VCaP (cell line): Measurements from ENCODE around the gene RBM47.
A peak's percentile ranks its signal among the peaks of the same experiment; 100 is the strongest.
"Not testable (repeated sequence)": the region's sequence is repeated elsewhere in the genome, so short reads cannot be mapped to it uniquely, and the experiment has no call there.

Experiments
- H3K27ac ChIP-seq: fragments of 450-650 bp; 2 replicates; pipeline ENCODE4 v1.5.1; 2017
- TF ChIP-seq, protein P1 (sequence below): fragments of 450-650 bp; conservative IDR thresholded peaks from 2 replicates; pipeline ENCODE4 v1.5.1; 2017; ENCODE audit warnings: mild to moderate bottlenecking, moderate library complexity

Gene RBM47

DNA sequence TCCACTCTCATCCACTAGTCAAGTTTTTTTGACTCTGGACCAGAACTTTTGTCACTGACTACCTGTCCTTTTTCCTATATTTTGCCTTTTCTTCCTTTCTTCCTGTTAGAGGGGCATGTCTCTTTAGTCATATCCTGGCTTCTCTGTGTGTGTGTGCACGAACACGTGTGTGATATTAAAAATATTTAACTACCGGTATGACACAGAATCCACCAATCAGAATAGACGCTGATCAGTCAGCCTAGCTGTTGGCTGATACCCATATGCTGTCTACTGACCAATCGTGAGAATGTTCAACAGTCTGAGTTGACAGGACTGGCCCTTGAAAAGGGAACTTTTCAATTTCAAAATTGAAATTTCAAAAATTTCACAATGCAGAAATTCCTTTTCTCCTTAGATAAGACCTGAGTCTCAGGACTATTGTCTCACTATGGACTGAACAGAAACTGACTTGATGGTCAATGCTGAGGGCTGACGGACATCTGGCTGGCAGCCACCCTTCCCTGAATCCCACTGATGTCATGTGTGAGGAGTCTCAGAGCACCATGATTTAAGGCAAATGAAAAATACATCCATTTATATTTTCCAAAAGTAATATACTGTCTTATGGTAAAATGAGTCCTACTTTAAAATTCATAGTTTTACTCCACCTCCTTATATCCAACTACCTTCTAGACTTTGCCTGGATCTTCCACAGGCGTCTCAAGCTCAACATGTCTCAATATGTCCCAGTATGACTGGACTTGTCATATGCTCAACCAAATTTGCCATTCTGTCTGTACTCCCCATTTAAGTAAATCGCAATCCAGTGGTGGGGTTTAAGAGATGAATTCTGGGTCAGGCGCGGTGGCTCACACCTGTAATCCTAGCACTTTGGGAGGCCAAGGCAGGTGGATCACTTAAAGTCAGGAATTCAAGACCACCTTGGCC, 216.5 kb downstream of the RBM47 start:
- no peak overlapping the region for H3K27ac ChIP-seq
- TF ChIP-seq, protein P1, sequence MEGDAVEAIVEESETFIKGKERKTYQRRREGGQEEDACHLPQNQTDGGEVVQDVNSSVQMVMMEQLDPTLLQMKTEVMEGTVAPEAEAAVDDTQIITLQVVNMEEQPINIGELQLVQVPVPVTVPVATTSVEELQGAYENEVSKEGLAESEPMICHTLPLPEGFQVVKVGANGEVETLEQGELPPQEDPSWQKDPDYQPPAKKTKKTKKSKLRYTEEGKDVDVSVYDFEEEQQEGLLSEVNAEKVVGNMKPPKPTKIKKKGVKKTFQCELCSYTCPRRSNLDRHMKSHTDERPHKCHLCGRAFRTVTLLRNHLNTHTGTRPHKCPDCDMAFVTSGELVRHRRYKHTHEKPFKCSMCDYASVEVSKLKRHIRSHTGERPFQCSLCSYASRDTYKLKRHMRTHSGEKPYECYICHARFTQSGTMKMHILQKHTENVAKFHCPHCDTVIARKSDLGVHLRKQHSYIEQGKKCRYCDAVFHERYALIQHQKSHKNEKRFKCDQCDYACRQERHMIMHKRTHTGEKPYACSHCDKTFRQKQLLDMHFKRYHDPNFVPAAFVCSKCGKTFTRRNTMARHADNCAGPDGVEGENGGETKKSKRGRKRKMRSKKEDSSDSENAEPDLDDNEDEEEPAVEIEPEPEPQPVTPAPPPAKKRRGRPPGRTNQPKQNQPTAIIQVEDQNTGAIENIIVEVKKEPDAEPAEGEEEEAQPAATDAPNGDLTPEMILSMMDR: no peak

DNA sequence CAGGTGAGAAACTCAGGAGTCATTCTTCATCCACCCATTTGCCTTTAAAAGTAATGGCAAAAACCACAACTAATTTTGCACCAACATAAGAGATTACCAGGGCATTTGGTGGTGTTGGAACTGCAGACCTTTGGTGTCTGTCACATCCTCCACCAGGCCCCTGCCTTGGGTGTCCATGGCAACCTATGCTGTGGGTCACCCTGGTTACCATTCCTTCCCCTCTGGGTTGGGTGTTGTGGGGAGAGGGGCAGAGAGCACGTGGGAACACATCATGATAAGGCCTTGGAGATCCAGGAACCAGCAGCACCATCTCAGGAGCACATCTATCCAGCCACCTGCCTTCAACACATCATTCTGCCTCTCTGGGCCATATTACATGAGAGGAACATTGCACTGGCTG, 217.3 kb downstream of the RBM47 start:
- H3K27ac ChIP-seq: no peak overlapping the region
- TF ChIP-seq, protein P1: no peak

DNA sequence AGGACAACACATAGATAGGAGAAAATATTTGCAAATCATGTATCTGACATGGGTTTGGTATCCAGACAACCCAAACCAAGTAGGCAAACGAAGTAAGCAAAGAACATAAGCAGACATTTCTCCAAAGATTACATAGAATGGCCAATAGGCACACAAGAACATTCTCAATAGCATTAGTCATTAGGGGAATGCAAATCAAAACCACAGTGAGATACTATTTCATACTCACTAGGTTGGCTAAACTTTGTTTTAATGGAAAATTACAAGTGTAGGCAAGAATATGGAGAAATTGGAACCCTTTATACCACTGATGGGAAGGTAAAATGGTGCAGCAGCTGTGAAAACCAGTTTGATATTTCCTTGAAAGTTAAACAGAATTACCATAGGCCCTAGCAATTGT, 219.8 kb downstream of the RBM47 start:
- H3K27ac ChIP-seq: no peak overlapping the region
- TF ChIP-seq, protein P1: no peak

DNA sequence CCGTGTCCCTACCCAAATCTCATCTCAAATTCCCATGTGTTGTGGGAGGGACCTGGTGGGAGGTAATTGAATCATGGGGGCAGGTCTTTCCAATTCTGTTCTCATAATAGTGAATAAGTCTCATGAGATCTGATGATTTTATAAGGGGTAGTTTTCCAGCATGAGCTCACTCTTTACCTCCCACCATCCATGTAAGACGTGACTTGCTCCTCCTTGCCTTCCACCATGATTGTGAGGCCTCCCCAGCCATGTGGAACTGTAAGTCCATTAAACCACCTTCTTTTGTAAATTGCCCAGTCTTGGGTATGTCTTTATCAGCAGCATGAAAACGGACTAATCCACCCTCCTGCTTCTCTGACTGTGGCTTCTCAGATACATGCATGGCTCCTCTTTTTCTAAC, 222.2 kb downstream of the RBM47 start:
- H3K27ac ChIP-seq: not testable (repeated sequence)

DNA sequence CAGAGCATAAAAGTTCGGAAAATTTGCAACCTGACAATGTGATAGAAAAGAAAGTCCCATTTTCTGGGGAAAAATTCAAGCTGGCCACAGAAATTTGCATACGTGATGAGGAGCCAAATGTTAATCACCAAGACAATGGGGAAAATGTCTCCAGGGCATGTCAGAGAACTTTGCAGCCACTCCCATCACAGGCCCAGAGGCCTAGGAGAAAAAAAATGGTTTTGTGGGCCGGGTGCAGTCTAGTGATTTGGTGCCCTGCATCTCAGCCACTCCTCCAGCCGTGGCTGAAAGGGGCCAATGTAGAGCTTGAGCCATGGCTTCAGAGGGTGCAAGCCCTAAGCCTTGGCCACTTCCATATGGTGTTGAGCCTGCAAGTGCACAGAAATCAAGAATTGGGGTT, 223.3 kb downstream of the RBM47 start:
- H3K27ac ChIP-seq: no peak overlapping the region
- TF ChIP-seq, protein P1: no peak

DNA sequence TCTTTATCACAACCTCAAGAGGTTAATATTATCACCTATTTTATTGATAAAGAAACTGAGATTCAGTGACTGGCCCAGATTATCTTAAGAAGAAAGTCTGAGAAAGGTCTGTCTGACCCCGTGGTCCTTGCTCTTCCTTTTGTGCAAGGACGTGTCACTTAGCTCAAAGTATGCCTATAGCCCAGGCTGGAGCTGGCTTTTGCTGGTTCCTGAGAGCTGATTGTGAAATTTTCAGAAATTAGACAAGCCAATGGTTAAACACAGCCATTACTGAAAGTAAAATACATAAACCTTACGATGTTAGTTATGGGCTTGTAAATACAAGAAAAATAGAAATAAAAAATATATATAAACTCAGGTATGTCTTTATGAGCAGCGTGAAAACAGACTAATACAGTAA, 224.5 kb downstream of the RBM47 start:
- peak overlapping the region; percentile 66 for H3K27ac ChIP-seq
- TF ChIP-seq, protein P1: no peak

DNA sequence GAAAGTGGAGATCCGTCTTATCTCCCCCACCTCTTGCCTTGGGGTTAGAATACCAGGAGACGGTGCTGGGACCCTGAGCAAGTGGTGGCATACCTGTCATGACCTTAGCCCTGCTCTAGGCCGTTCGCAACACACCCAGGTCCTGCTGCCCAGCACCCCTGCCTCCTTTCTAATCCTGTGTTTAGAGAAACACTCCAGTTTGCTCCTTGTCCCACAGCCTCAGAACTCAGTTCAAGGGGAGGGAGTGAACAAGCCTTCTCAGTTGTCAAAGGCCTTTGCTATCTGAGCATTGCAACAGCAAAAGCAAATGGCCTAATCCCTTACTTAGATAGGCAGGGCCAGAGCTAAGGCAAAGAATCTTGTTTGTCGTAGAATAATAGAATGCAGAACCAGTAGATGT, 226.6 kb downstream of the RBM47 start:
- no peak overlapping the region; the same call in 1 of the 2 replicates for H3K27ac ChIP-seq
- TF ChIP-seq, protein P1: no peak

DNA sequence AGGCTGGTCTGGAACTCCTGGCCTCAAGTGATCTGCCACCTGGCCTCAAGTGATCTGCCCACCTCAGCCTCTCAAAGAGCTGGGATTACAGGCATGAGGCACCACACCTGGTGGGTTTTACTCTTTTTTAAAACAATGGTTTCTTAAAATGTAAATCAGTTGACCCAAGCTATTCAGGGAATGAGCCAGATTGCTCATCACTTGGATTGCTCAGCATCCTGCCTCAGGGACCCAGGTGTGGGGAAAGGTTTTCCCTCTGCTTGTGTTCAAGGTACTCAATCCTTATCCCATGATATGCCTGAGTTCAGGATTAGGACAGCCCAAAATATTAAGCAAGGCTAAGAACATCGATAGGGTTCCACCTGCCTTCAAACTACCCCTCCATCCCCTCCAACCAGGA, 227.1 kb downstream of the RBM47 start:
- no peak overlapping the region for H3K27ac ChIP-seq
- TF ChIP-seq, protein P1: no peak
